GM03348 (cell line): ENCODE measurements around the gene SHANK3.

Experiments used
- DNase-seq: peaks from one replicate; pipeline ENCODE4 v3.0.0; 2012; ENCODE audit warnings: low spot score

The SHANK3 gene

DNA sequence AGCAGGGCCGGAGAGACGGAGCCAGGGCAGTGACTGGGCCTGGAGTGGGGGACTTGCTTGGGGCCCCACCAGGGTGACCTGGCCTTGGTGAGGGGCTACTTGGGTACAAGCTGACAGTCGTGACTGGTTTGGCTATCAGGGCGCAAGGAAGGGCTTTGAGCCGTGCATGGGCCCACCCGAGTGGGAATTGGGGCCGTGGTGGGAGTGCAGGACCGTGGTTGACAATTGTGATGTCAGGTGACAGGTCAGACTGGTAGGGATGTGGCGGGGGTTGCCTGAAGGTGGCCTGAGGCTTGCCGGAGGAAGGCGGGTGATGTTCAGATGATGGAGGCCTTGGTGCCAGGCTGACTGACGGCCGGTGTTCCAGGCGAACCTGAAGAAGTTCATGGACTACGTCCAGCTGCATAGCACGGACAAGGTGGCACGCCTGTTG, 5.6 kb downstream of the SHANK3 start:
- DNase-seq = no peak

DNA sequence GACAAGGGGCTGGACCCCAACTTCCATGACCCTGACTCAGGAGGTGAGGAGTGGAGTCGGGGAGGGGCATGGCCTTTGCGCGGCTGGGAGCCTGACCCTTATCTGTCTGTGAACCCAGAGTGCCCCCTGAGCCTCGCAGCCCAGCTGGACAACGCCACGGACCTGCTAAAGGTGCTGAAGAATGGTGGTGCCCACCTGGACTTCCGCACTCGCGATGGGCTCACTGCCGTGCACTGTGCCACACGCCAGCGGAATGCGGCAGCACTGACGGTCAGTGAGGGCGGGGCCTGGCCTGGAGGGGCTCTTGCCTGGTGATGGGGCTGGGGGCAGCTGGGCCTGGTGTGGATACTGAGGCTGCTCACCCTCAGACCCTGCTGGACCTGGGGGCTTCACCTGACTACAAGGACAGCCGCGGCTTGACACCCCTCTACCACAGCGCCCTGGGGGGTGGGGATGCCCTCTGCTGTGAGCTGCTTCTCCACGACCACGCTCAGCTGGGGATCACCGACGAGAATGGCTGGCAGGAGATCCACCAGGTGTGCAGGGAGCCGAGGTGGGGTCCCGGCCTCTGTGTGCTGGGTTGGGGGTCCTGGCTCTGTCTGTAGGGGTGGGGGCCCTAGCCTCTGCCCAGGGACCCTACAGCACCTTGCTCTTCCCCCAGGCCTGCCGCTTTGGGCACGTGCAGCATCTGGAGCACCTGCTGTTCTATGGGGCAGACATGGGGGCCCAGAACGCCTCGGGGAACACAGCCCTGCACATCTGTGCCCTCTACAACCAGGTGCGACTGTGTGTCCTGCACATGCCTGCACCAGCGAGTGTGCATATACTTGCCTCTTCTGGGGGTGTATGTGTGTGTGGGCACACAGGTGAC, 6.3 kb downstream of the SHANK3 start:
- no peak for DNase-seq

DNA sequence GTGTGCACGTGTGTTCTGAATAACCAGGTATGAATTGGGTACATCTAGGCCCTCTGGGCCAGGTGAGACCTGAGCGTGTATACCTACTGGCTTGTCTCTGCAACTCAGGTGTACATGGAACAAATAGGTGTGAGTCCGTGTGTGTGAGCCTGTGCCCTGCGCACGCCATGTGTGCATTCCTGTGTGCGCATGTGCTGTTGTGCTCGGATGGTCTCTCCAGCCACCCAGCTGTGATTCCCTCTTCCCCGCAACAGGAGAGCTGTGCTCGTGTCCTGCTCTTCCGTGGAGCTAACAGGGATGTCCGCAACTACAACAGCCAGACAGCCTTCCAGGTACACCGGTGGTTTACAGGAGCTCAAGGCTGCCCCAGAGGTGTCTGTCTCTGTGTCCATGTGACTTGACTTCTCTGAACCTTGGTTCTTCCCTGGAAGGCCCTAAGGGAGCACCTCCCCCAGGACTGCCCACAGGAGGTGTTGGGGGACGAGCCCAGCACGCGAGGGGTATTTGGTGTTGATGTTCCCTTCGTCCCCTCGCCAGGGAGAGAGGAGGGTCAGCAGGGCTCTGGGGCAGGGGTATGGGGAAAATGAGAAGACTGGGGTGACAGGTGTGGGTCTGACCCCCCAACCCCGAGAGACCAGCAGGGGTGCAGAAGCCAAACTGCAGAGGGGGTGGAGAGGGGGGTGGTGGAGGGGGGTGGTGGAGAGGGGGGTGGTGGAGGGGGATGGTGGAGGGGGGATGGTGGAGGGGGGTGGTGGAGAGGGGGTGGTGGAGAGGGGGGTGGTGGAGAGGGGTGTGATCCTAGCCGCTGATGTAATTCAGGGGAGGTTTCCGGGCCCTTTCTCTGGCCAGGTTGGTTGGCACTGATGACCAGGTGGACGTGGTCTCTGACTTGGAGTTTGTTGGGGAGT, 10.7 kb downstream of the SHANK3 start:
- DNase-seq = no peak

DNA sequence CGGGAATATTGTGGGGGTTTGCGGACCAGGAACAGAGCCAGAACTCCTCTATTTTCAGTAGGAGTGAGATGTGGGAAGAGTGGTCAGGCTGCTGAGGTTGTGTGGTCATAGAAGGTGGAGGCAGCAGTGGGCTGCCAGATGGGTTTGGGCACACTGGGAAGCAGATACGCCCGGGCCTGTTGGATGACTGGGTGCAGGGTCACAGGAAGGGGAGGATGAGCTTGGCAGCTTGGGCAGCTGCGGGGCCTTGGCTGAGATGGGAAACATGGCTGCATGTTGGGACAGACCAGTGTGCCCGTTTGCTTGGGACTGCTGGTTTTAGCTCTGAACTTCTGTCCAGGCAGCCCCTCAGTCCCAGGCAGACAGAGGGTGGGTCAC, 11.4 kb downstream of the SHANK3 start:
- no peak for DNase-seq

DNA sequence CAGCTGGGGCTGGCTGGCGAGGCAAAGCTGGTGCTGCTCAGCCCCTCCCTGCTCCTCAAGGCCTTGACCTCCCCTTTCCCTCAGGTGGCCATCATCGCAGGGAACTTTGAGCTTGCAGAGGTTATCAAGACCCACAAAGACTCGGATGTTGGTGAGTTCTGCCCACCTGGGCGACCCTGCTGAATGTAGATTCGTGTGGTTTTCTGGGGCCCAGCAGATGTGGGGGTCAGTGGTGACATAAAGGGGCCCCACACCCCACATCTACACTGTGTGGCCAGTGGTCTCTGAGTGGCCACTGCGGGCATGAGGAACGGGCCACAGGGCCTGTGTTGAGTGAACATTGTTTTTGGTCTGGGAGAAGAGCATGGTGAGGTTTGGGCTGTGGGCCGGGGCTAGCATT, 11.9 kb downstream of the SHANK3 start:
- DNase-seq = no peak

DNA sequence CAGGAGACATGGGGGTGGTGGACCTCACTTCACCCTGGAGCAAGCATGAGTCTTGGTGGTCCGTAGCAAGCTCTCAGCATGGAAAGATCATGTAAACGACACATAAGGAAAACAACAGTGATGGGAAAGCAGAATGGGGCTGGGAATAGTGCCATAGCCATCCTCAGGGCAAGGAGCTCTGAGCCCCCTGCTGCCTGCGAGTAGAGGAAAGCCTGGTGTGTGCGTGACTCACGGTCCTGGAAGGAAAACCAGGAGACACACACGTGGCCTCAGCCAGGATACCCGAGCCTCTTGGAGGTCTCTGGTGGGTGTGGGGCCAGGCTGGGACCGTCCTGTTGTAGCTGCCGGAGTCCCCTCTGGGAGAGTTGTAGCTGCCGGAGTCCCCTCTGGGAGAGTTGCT, 12.4 kb downstream of the SHANK3 start:
- DNase-seq = peak; percentile 46

DNA sequence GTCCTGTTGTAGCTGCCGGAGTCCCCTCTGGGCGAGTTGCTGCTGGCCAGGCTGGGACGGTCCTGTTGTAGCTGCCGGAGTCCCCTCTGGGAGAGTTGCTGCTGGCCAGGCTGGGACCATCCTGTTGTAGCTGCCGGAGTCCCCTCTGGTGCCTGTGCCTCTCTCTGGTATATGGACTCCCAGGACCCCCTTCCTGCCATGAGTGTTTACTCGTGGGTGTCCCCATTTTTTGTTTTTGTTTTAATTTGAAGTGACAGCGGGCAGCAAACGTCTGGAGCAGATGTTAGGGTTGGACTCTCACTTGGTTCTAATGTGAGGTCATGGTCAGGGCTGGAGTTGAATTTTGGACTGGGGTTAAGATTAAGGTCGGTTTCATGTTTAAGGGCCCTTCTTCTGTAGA, 14.2 kb downstream of the SHANK3 start:
- DNase-seq = no peak

DNA sequence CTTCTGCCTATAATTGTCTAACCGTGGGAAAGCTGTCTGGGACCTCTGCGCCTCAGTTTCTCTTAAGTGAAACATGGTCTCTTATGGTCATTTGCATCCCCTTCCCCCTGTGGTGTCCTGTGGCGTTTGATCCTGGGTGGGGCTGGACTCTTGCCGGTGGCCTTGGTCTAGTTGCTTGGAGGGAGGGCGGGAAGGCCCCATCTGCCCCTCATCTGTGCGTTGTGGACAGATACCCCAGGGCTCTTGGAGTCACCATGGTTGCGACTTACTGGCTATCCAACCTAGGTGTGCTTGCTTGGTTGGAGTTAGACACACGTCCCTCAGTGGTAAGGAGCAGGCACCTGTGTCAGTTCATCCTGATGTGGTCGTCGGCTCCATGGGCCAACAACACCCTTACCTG, 15.2 kb downstream of the SHANK3 start:
- DNase-seq = no peak

DNA sequence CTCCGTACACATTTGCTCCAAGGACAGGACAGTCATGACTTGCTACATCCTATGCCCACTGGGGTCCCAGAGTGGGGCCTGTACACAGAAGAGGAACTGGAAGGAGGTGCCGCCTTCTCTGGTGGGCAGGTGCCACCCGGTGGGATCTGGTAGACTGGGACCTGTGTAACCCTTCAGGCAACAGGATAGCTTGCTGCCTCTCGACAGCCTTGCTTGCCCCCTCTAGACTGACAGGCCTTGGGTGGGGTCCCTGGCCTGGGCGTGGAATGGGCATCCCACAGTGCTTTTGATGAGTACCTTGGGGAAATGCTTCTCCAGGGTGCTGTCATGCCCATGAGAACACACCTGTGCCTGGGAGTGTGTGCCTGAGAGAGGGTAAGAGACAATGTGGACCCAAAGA, 15.8 kb downstream of the SHANK3 start:
- no peak for DNase-seq

DNA sequence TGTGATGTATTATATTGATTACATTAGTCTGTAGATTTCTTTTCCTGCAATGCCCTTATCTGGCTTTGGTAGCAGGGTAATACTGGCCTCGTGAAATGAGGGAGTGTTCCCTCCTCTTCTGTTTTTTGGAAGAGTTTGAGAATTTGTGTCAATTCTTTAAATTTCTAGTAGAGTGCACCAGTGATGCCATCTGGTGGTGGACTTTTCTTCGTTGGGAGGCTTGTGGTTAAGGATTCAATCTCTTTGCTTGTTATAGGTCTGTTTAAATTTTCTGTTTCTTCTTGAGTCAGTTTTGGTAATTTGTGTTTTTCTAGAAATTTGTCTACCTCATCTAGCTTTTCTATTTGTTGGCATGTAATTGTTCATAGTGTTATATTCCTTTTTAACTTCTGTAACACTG, 18.9 kb downstream of the SHANK3 start:
- no peak for DNase-seq

DNA sequence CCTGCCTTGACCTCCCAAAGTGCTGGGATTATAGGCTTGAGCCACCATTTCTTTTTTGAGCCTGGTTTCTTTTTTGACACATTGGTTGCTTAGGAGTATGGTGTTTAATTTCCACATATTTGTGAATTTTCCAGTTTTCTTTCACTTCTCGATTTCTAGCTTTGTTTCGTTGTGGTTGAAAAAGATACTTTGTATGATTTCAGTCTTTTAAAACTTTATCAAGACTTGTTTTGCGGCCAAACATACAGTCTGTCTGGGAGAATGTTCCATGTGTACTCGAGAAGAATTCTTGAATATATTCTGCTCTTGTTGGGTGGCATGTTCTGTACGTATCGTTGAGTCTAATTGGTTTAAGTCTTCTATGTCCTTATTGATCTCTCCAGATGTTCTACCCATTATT, 20.8 kb downstream of the SHANK3 start:
- DNase-seq = no peak

DNA sequence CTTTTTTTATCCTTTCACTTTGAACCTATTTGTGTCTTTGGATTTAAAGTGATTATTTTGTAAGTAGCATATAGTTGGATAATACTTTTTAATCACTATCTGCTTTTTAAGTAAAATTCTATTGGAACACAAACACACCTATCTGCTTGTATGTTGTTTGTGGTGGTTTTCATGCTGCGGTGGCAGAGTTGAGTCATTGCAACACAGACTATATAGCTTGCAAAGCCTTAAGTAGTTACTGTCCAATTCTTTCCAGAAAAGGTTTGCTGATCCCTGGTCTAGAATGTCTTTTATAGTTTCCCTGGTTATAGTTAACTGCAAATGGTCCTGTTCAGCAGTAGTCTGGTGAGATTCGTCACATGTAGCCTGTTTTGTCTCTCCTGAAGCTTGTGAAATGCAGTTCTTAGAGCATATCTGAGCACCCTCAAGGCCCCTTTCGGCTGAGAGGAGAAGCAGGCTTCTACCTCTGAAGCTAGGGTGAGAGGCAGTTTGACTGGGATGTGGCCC, 21.5 kb downstream of the SHANK3 start:
- DNase-seq = no peak

DNA sequence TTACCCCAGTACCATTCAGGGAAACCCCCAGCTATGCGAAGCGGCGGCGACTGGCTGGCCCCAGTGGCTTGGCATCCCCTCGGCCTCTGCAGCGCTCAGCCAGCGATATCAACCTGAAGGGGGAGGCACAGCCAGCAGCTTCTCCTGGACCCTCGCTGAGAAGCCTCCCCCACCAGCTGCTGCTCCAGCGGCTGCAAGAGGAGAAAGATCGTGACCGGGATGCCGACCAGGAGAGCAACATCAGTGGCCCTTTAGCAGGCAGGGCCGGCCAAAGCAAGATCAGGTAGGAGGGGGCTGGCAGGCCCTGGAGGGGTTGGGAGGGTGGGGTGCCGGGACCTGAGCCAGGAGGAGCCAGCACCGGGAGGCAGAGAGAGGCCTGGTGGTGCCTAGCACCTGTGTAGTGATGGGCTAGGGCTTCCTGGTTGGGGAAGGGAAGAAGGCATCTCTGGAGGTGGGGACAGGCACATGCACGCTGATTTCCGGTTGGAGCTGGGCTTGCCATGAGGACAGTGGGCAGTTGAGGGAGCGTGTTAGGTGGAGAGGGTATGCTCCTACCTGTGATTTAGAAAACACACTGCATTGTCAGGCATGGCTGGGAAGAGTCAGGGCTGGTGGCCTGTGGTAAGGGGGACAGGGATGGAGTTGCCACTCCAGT, 22.3 kb downstream of the SHANK3 start:
- DNase-seq = no peak

DNA sequence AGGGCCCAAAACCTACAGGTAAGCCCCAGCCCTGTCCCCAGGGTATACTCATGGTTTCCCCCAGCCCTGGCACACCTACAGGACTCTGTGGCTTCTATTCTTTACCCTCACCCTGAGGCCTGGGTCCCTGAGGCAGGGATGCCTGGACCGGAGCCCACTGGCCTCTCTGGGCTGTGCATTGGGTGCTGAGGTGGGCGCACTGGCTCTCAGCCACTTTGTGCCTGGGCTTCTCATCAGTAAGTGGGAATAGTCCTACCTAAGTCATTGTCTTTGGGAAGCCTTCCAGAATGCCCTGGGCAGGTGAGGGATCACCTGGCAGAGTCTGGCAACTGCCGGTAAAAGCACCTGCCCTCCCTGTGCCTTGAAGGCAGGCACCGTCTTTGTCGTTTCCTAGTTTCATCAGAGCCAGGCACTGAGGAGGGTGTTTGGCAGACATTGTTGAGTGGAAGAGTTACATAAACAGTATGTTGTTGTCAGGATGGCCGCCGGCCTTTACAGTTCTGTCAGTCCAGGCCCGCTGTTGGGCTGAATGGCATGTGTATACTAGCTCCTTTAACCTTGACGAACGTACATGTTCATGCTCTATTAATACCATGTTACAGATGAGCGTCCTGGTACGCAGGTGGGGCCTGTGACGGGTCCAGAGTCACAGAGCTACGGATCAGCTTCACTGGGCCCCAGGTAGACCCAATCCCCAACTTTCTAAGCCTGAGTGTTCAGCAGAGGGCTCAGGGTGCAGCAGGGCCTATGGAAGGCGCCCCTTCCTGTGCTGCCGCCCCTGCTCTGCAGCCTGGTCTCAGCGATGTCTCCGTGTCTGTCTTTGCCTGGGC, 23.0 kb downstream of the SHANK3 start:
- no peak for DNase-seq

DNA sequence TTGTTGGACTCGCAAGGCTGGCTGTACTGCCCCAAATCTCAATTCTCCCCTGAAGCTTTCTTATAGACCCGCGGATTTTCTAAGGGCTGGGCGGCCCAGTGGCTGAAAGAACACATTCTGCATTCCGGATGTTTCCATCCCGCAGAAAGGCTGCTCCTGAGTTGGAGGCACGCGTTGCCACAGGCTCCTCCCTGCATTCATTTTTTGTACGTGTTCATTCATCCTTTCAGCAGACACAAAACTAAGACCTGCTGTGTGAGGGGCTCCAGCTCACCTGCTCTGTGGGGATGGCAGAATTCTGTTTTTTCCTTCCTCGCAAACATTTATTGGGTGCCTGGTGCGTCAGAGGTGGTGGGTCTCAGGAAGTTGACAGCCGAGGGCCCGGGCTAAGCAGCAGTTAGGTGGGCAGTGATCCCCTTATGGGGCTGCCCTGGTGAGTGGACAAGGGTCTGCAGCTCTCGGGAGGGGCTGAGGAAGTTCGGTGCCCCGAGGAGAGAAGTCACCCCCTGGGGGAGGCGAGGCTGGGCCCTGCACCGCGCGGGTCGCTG, 23.7 kb downstream of the SHANK3 start:
- no peak for DNase-seq

DNA sequence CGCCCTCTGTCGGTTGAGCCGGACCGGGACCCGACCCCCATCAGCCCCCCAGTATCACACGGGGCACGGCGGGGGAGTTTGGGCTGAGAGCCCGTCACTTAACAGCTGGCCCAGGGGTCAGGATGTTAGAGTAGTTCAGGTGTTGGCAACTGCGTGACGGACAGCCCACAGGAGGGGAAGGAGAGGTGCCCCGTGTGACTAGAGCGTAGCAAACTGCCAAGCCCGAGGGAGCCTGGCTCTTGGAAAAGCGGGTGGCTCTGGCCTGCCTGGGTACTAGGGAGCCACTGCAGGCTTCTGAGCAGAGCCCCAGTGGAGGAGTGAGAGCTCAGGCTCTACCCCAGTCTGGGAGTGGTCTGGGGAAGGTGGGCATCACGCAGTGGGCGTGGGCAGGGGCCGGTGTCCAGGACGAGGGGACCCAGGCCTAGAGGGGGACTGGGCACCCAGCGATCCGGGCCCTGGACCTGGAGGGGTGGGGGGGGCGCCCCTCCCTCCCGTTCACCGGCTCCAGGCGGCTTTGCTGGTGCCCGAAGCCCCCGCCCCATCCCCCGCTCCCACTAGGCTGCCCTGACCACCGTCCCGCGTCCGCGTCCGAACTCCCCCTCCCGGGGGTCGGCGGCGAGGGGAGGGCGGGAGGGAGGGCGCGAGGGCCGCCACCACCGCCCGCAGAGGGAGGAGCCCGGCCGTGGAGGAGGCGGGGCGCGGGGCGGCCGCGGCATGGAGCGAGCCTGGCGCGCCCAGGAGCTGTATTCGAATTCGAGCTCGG, 24.4 kb downstream of the SHANK3 start:
- peak; percentile 94 for DNase-seq

DNA sequence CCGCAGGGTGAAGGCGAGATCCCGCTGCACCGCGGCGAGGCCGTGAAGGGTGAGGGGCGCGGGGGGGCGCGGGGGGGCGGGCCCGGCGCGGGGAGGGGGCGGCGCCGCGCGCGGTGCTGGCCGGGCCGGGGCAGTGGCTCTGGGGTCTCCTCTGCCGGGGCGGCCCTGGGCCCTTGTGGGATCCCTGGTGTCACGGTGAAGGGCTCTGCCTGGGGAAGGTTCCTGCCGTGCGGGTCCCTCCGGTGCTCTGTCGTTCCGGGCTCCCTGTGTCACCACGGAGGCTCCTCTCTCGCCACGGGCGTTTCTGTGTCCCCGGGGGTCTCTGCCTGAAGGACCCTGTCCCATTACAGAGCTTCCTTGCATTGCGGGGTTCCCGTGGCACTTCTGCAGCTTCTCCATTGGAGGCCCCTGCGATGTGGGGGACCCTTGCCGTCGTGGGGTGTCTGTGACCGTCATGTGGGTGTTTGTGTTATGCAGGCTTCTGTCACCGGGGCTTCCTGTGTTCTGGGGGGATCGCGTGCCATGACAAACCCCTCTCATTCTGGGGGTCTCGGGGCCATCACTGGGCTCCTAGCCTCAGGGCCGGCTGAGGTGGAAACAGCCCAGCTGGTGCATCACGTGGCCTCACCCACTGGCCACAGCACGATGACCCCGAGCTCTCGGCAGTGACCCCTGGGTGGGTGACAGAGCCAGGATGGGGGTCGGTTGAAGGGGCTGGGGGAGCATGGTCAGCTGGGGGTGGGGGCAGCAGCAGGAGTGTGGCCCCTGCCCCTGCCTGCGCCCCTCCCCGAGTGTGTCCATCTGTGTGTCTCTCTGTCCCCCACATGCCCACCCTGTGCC, 25.3 kb downstream of the SHANK3 start:
- no peak for DNase-seq

DNA sequence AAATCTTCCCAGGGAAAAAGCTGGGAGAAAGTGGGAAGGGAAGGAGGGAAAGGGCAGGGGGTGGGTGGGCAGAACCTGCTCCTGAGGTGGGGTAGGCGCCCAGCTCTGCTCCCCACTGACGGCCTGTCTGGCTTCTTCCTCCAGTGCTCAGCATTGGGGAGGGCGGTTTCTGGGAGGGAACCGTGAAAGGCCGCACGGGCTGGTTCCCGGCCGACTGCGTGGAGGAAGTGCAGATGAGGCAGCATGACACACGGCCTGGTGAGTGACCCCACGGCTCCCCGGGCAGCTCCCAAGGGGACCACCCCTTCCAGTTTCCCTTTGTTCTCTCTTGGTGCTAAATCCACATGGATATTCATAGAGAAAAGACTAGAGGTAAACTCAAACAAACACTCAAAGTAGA, 25.9 kb downstream of the SHANK3 start:
- DNase-seq = no peak

DNA sequence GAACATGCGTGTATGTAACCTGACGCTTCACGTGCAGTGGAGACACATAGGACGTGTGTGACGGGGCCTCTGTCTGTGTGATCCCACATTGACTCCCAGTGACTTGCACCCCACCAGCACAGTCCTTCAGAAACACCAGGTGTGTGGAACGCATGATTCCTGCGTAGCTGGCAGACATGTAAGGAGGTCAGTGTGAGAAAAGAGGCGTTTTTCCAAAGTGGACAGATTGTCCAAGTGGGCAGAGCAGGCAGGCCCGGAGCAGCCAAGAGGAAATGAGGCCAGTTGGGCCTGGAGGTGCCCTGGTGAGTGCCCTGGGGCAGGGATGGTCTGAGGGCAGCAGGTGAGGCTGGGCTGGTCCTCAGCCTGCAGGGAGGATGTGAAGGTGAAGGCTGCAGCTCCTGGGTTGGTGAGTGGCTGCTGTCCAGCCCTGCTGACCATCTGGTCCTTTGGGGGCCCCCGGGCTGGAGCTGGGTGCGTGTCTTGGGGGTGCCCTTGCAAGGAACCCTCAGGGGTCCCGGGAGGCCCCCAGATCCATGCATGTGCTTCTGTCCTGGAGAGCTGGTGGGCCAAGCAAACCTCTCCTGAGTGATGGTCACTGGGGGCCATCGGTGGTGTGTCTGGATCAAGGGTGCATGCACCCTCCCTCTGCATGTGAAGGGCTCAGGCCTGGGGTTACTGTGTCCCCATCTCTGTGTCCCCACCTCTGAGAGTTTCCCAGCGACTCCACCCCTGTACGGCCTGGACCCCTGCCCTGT, 26.6 kb downstream of the SHANK3 start:
- no peak for DNase-seq
